ENCODE data around the gene FHOD1. TPM values are rescaled to one million over a fixed set of nuclear protein-coding genes. Genes with fewer than 3 reads are reported as not detected.

FHOD1 gene
- total and polyA plus RNA-seq, 8 donors = 68.4 to 300 (median 186) TPM

DNA sequence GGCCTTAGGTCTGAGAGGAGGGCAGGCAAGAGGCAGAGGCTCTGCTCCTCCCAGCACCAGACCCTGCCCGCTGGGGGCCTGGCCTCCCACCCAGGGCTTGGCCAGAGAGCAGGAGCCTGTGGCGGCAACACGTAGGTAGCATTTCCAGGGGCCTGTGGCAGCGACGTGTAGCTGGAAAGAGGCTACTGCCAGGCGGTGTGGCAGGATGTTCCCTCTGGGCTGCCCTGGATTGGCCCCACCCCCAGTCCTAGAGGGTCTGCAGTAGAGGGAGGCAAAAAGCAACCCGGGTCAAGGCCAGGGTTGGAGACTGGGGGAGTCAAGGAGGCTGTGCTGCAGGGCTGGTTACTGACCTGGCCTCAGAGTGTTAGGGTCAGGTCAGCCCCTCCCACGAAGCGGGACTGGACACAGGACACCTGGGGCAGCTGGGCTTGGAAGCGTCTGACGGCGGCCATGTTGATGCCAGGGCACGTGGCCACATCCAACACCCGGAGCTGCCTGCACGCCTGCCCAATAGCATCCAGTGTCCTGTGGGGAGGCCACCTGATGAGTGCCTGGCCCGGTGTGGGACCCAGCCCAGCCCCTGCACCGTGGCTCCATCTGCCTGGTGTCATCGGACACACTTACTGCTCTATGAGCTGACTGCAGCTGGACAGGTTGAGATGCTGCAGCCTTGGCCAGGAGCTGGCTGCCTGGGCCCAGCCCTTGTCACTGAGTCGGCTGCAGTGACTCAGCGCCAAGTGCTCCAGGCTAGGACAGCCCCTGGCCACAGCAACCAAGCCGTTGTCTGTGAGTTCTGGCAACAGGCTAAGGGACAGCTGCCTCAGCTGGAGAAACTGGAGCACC is 39.8 kb downstream of the FHOD1 start:
- Histone ChIP-seq H3K27me3 (no peaks in the 10 kb centered on the region), H3K4me3 (no peak overlapping the region), H3K27ac (no peak overlapping the region), H3K9me3 (no peaks in the 10 kb centered on the region), H3K4me1 (no peaks in the 10 kb centered on the region), H3K36me3 (peaks cover 0 to 39% of the 10 kb centered on the region in 2 donors)
- TF ChIP-seq, protein P1, sequence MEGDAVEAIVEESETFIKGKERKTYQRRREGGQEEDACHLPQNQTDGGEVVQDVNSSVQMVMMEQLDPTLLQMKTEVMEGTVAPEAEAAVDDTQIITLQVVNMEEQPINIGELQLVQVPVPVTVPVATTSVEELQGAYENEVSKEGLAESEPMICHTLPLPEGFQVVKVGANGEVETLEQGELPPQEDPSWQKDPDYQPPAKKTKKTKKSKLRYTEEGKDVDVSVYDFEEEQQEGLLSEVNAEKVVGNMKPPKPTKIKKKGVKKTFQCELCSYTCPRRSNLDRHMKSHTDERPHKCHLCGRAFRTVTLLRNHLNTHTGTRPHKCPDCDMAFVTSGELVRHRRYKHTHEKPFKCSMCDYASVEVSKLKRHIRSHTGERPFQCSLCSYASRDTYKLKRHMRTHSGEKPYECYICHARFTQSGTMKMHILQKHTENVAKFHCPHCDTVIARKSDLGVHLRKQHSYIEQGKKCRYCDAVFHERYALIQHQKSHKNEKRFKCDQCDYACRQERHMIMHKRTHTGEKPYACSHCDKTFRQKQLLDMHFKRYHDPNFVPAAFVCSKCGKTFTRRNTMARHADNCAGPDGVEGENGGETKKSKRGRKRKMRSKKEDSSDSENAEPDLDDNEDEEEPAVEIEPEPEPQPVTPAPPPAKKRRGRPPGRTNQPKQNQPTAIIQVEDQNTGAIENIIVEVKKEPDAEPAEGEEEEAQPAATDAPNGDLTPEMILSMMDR (IDR thresholded peaks at IDR 0.05) = no peak
- intact Hi-C loops (cut with DNase I) = no loop called here
- DNase-seq = peak in 1 of 4 donors; percentile 73
- peak; percentile 13 for ATAC-seq

- Histone ChIP-seq H3K27ac (no peak overlapping the region), H3K27me3 (no peaks in the 10 kb centered on the region), H3K9me3 (no peaks in the 10 kb centered on the region), H3K36me3 (peaks cover 0 to 45% of the 10 kb centered on the region in 2 donors), H3K4me3 (no peak overlapping the region), H3K4me1 (no peaks in the 10 kb centered on the region)
- intact Hi-C loops (cut with DNase I) = no loop called here
- ATAC-seq = no peak
- DNase-seq = peak in 1 of 4 donors; percentile 20
- TF ChIP-seq, protein P1 (IDR thresholded peaks at IDR 0.05) = no peak
These were observed 40.4 kb downstream of the FHOD1 start for GRCh38 chr16:67206838-67207248.

DNA sequence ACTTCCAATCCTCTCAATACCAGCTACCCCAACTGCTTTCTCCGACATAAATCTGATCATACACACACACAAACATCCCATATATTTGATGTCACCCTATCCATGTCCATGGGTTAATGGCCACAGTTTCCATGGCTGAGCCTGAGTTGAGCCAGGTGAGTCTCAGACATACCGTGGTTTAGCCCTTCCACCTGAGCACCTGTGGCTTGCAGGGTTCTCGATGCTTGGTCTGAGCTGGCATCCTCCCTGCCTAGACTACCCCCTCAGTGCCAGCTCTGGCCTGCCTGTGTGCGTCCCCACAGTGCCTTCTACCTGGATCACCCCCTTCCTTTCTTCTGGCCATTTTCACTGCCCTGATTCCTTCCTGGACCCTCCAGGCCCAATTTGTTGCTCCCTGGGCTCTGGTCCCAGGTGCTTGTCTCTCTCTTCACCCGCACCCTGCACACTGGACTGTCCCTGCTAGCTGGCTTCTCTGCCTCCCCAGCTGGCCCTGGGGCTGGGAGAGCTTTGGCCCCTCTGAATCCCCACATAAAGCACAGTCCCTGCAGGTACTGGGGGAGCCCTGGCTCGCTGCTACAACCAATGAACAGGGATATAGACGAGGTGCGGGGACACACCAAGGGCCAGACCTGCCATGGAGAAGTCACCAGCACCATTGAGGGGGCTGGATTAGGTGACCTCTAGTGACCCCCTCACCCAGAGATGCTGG is 41.0 kb downstream of the FHOD1 start:
- Histone ChIP-seq H3K27me3 (no peaks in the 10 kb centered on the region), H3K4me3 (no peak overlapping the region), H3K27ac (no peak overlapping the region), H3K9me3 (no peaks in the 10 kb centered on the region), H3K36me3 (peaks cover 0 to 50% of the 10 kb centered on the region in 2 donors), H3K4me1 (no peaks in the 10 kb centered on the region)
- intact Hi-C loops (cut with DNase I) = no loop called here
- TF ChIP-seq, protein P1 (IDR thresholded peaks at IDR 0.05) = no peak
- no peak for ATAC-seq
- DNase-seq = peak in 1 of 4 donors; percentile 32

DNA sequence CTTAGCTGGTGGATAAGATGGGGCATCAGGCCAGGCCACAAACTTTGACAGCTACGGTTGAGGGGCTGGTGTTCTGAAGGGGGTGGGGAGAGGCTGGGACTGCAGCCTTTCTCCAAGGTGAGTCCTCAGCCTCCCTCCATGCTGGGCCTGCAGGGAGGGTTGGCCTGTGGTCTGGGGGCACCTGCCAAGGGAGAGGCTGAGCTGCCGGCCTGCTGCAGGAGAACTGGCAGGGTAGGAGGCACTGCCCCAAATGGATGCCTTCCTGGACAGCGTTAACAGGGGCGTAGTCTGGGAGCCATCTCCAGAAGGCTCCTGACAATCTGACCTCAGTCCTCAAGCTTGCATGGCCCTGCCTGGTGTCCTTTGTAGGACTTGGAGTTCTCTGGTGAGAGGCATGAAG is 43.2 kb downstream of the FHOD1 start:
- Histone ChIP-seq H3K27me3 (no peaks in the 10 kb centered on the region), H3K4me3 (no peak overlapping the region), H3K9me3 (no peaks in the 10 kb centered on the region), H3K36me3 (peaks cover 0 to 71% of the 10 kb centered on the region in 2 donors), H3K27ac (no peak overlapping the region), H3K4me1 (peaks cover 0 to 3% of the 10 kb centered on the region in 2 donors)
- peak in 1 of 4 donors; percentile 44 for DNase-seq
- intact Hi-C loops (cut with DNase I) = no loop called here
- TF ChIP-seq, protein P1 (IDR thresholded peaks at IDR 0.05) = no peak
- ATAC-seq = no peak

DNA sequence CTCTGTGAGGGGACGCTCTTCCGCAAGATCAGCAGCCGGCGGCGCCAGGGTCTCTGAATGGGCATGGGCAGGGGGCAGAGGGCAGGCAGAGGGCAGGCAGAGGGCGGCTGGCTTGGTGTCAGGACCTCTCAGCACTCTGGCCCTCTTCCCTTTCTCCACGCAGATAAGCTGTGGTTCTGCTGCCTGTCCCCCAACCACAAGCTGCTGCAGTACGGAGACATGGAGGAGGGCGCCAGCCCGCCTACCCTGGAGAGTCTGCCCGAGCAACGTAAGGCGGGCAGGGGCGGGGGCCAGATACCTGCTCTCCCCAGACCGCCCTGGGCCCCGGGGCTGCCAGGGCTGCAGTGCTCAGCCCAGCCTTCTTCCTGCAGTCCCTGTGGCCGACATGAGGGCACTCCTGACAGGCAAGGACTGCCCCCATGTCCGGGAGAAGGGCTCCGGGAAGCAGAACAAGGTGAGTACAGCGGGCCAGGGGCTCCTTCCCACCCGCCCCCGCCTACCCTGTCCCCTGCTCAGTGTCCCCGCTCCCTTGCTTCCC is 44.3 kb downstream of the FHOD1 start:
- ATAC-seq (no peak), DNase-seq (peak in 1 of 4 donors; percentile 76)
- H3K4me1 ChIP-seq = peaks cover 3 to 12% of the 10 kb centered on the region in 2 donors
- H3K4me3 ChIP-seq = no peak overlapping the region
- intact Hi-C loops (cut with DNase I) = no loop called here
- no peak overlapping the region for H3K27ac ChIP-seq
- H3K27me3 ChIP-seq = no peaks in the 10 kb centered on the region
- no peaks in the 10 kb centered on the region for H3K9me3 ChIP-seq
- peaks cover 0 to 81% of the 10 kb centered on the region in 2 donors for H3K36me3 ChIP-seq
- TF ChIP-seq, protein P1 (IDR thresholded peaks at IDR 0.05) = no peak

All from left lung (tissue), 10 donors.